HCT116 (cell line): Measurements from ENCODE around the gene S1PR1. TPM values are rescaled to one million over a fixed set of nuclear protein-coding genes. Genes with fewer than 3 reads are reported as not detected.

Experiments
- ATAC-seq: fragments of 200-7000 bp; cut with Tn5 transposase; 2 replicates; pipeline ENCODE4 v1.9.1; 2020; ENCODE audit warnings: mild to moderate bottlenecking, moderate library complexity
- BruUV-seq: library from RNA; stranded (reverse); fragments of 400-500 nt; replicated peaks from 2 replicates; lab custom pipeline; 2021; lab: Mats Ljungman, UMichigan
- CTCF ChIA-PET: fragments of 300-600 bp; sonication (Branson Sonifier 250); formaldehyde crosslinking; loops from one replicate; lab custom pipeline; 2021; ENCODE audit warnings: antibody characterized with exemption; lab: Charles Lee
- POLR2A ChIA-PET: fragments of 300-600, 350-600 bp; sonication (Branson Sonifier 250); formaldehyde crosslinking; loops from one replicate; lab custom pipeline; 2021; ENCODE audit warnings: antibody characterized with exemption; lab: Charles Lee
- RAD21 ChIA-PET, 2 experiments: fragments of 300-600 bp; sonication (Branson Sonifier 250); formaldehyde crosslinking; loops; one replicate each; lab custom pipeline; 2023; ENCODE audit warnings: low total read pairs in 2 of 2; ENCODE audit not compliant: uncharacterized antibody in 2 of 2, unreplicated experiment in 2 of 2, low non-redundant PET in 1 of 2; lab: Charles Lee
- DNase-seq: peaks from one replicate; pipeline ENCODE4 v3.0.0-alpha.2; 2010; ENCODE audit warnings: low read depth, low spot score
- H2AFZ ChIP-seq: fragments of 200-600 bp; shearing (Covaris generic), sonication (generic); 2 replicates; pipeline ENCODE4 v1.6.1; 2017; ENCODE audit warnings: low read depth, mixed run types, mixed read lengths, antibody characterized with exemption, low read length; ENCODE audit not compliant: poor library complexity, severe bottlenecking
- H3K27ac ChIP-seq: 2 replicates; pipeline ENCODE4 v1.5.1; 2012; ENCODE audit warnings: low read depth, low read length
- H3K27me3 ChIP-seq: fragments of 200-600 bp; sonication (generic); 2 replicates; pipeline ENCODE4 v1.6.1; 2016; ENCODE audit warnings: mixed run types, low read length, mixed read lengths; ENCODE audit not compliant: insufficient read depth
- H3K36me3 ChIP-seq, 2 experiments: fragments of 200-500 bp in 1 of 2; fragments of 200-600 bp in 1 of 2; sonication (Bioruptor generic) in 1 of 2; sonication (generic) in 1 of 2; 2 replicates each; pipeline versions ENCODE4 v1.5.1 to v1.6.1; 2014 to 2016; ENCODE audit warnings: low read length in 2 of 2, inconsistent platforms in 1 of 2, mixed read lengths in 1 of 2, mixed run types in 1 of 2; ENCODE audit not compliant: insufficient read depth in 2 of 2, control insufficient read depth in 1 of 2
- H3K4me1 ChIP-seq, 2 experiments: fragments of 200-600 bp in 1 of 2; sonication (generic) in 1 of 2; 2 replicates each; pipeline versions ENCODE4 v1.5.1 to v1.6.1; 2012 to 2017; ENCODE audit warnings: low read length in 2 of 2, inconsistent platforms in 1 of 2, mild to moderate bottlenecking in 1 of 2, mixed read lengths in 1 of 2, mixed run types in 1 of 2, moderate library complexity in 1 of 2; ENCODE audit not compliant: insufficient read depth in 2 of 2, control insufficient read depth in 1 of 2
- H3K4me2 ChIP-seq: fragments of 200-600 bp; sonication (generic); 2 replicates; pipeline ENCODE4 v1.6.1; 2017; ENCODE audit warnings: mixed run types, low read length, mixed read lengths
- H3K4me3 ChIP-seq, 2 experiments: fragments of 200-600 bp in 1 of 2; sonication (generic) in 1 of 2; replicated peaks in 1 of 2; 2 replicates each; pipeline ENCODE4 v1.5.1; 2011 to 2016; ENCODE audit warnings: low read length in 2 of 2, control low read depth in 1 of 2, low read depth in 1 of 2, mild to moderate bottlenecking in 1 of 2, mixed read lengths in 1 of 2, mixed run types in 1 of 2
- H3K79me2 ChIP-seq: fragments of 200-600 bp; sonication (generic); 2 replicates; pipeline ENCODE4 v1.6.1; 2017; ENCODE audit warnings: mild to moderate bottlenecking, mixed run types, low read length, moderate library complexity, mixed read lengths; ENCODE audit not compliant: insufficient read depth
- H3K9ac ChIP-seq: fragments of 200-600 bp; sonication (generic); 2 replicates; pipeline ENCODE4 v1.6.1; 2016; ENCODE audit warnings: low read length, mixed read lengths
- H3K9me2 ChIP-seq: fragments of 200-600 bp; sonication (generic), shearing (Covaris generic); 2 replicates; pipeline ENCODE4 v1.6.1; 2017; ENCODE audit warnings: mixed run types, mild to moderate bottlenecking, moderate library complexity; ENCODE audit not compliant: insufficient read depth
- H3K9me3 ChIP-seq, 2 experiments: fragments of 200-500 bp in 1 of 2; fragments of 200-600 bp in 1 of 2; sonication (Bioruptor generic) in 1 of 2; sonication (generic) in 1 of 2; 2 replicates each; pipeline ENCODE4 v1.6.1; 2014 to 2017; ENCODE audit warnings: low read length in 2 of 2, mixed read lengths in 2 of 2, inconsistent platforms in 1 of 2, low read depth in 1 of 2, mild to moderate bottlenecking in 1 of 2, mixed run types in 1 of 2, moderate library complexity in 1 of 2; ENCODE audit not compliant: control insufficient read depth in 1 of 2, insufficient read depth in 1 of 2
- H4K20me1 ChIP-seq: fragments of 200-600 bp; sonication (generic), shearing (Covaris generic); 2 replicates; pipeline ENCODE4 v1.6.1; 2017; ENCODE audit warnings: mixed run types, mild to moderate bottlenecking, moderate library complexity; ENCODE audit not compliant: insufficient read depth
- CBX3 ChIP-seq: IDR thresholded peaks from 2 replicates; pipeline ENCODE4 v1.6.1; 2012; ENCODE audit warnings: low read depth
- CEBPB ChIP-seq: IDR thresholded peaks from 2 replicates; pipeline ENCODE4 v1.6.1; 2012; ENCODE audit warnings: low read depth
- EGR1 ChIP-seq: IDR thresholded peaks from 2 replicates; pipeline ENCODE4 v1.6.1; 2012; ENCODE audit warnings: low read depth
- ELF1 ChIP-seq: IDR thresholded peaks from 2 replicates; pipeline ENCODE4 v1.6.1; 2012; ENCODE audit warnings: low read depth, borderline replicate concordance
- EZH2phosphoT487 ChIP-seq: fragments of 200-600 bp; IDR thresholded peaks from 2 replicates; pipeline ENCODE4 v1.6.1; 2018; ENCODE audit warnings: antibody characterized with exemption, borderline replicate concordance
- FOSL1 ChIP-seq: IDR thresholded peaks from 2 replicates; pipeline ENCODE4 v1.6.1; 2012; ENCODE audit warnings: low read depth
- JUND ChIP-seq: IDR thresholded peaks from 2 replicates; pipeline ENCODE4 v1.6.1; 2012
- POLR2AphosphoS5 ChIP-seq: IDR thresholded peaks from 2 replicates; pipeline ENCODE4 v1.6.1; 2011; ENCODE audit warnings: mild to moderate bottlenecking, low read depth, low read length, moderate library complexity
- SIN3A ChIP-seq: IDR thresholded peaks from 2 replicates; pipeline ENCODE4 v1.6.1; 2012; ENCODE audit warnings: low read depth
- SRF ChIP-seq: IDR thresholded peaks from 2 replicates; pipeline ENCODE4 v1.6.1; 2012; ENCODE audit warnings: low read depth
- YY1 ChIP-seq: IDR thresholded peaks from 2 replicates; pipeline ENCODE4 v1.6.1; 2011; ENCODE audit warnings: low read length, low read depth, moderate library complexity, mild to moderate bottlenecking; ENCODE audit not compliant: insufficient replicate concordance; ENCODE audit errors: extremely low read depth
- ZNF274 ChIP-seq: fragments of 200-500 bp; sonication (Bioruptor generic); IDR thresholded peaks from 2 replicates; pipeline ENCODE4 v1.6.1; 2014; ENCODE audit warnings: mild to moderate bottlenecking, low read depth, low read length, inconsistent platforms
- intact Hi-C: fragments of 100-400 bp; cut with micrococcal nuclease; formaldehyde crosslinking; loops from 2 replicates; pipeline ENCODE4 v1.10.0; 2022
- total RNA-seq: library from RNA; stranded (reverse); gene quantifications from one replicate; pipeline ENCODE4 v1.2.1, GENCODE V29; 2021; ENCODE audit not compliant: unreplicated experiment
- TF ChIP-seq, protein P1 (sequence below): IDR thresholded peaks from 2 replicates; pipeline ENCODE4 v1.6.1; 2012

Gene S1PR1
- total RNA-seq, 1 experiment from 2014 or later: 0.61 TPM

DNA sequence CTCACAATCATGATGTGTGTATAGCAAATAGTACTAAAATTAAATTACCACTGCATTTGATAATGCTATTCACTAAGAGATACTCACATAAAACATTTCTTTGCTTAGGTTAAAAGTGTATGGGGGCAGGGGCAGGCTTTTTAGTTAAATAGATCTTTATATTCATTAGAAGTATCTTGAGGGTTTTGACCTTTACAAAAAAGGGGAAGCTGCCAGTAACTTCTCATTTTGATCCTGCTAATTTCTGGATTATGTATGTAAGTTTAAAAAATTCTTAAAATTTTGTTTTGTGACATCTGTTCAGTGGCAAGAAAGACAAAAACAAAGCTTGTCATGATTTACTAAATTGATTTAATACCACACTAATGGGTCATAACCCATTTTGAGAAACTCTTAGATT, 45.8 kb upstream of the S1PR1 start:
- H3K9me3 ChIP-seq: no peaks in the 10 kb centered on the region
- no peaks in the 10 kb centered on the region for H3K36me3 ChIP-seq
- H3K9ac ChIP-seq: no peak overlapping the region
- no peaks in the 10 kb centered on the region for H3K79me2 ChIP-seq
- no TSS peak for BruUV-seq
- RAD21 ChIA-PET: no interaction called here
- no peak overlapping the region for H3K27ac ChIP-seq
- no peak overlapping the region for H3K4me3 ChIP-seq
- no peak overlapping the region for H2AFZ ChIP-seq
- CTCF ChIA-PET: no interaction called here
- POLR2A ChIA-PET: no interaction called here
- ATAC-seq: no peak
- H3K27me3 ChIP-seq: no peaks in the 10 kb centered on the region
- no peak overlapping the region for H3K4me2 ChIP-seq
- TF ChIP-seq ELF1: no peak
- no peak for TF ChIP-seq CEBPB
- no peak for TF ChIP-seq FOSL1
- TF ChIP-seq EZH2phosphoT487: no peak
- no peak for TF ChIP-seq SIN3A
- no peak for TF ChIP-seq POLR2AphosphoS5
- no peak for TF ChIP-seq SRF
- no peak for TF ChIP-seq JUND
- TF ChIP-seq EGR1: no peak
- no peak for TF ChIP-seq YY1
- TF ChIP-seq, protein P1, sequence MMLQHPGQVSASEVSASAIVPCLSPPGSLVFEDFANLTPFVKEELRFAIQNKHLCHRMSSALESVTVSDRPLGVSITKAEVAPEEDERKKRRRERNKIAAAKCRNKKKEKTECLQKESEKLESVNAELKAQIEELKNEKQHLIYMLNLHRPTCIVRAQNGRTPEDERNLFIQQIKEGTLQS: no peak
- no peak for TF ChIP-seq CBX3
- no peak for TF ChIP-seq ZNF274
- no peaks in the 10 kb centered on the region for H4K20me1 ChIP-seq
- no peaks in the 10 kb centered on the region for H3K9me2 ChIP-seq
- intact Hi-C loops: no loop called here
- no peak for DNase-seq
- H3K4me1 ChIP-seq: peaks cover 0 to 3% of the 10 kb centered on the region in 2 experiments; a peak in 1 of 4 replicates

DNA sequence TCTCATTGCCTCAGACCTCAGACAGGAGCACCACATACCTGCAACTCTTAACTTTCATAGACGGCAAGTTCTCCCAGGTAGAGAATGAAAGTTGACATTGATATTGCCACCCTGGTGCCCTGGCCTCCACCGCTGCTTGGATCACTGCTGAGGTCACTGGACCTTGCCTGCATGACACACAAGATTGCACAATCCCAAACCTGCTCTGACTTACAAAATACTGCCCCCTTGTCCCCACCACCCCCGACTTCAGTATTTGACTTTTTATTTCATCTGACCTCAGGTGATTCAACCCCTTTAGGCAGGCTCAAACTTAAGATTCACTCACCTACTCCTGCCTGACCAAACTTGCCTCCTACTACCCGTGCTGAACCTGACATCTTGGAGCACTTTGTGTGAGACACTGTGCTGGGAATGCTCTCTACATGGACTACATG, 43.1 kb upstream of the S1PR1 start:
- TF ChIP-seq SIN3A (no peak), ELF1 (no peak), SRF (no peak), JUND (no peak), CEBPB (peak; percentile 52; the same call in 1 of the 2 replicates)
- H3K4me3 ChIP-seq: no peak overlapping the region
- no peak for ATAC-seq
- H3K4me1 ChIP-seq: no peaks in the 10 kb centered on the region
- no peak for DNase-seq
- BruUV-seq: no TSS peak
- RAD21 ChIA-PET: no interaction called here
- CTCF ChIA-PET: no interaction called here
- H3K79me2 ChIP-seq: no peaks in the 10 kb centered on the region
- no peak overlapping the region for H3K27ac ChIP-seq
- no peaks in the 10 kb centered on the region for H4K20me1 ChIP-seq
- intact Hi-C loops: no loop called here
- H3K9me2 ChIP-seq: no peaks in the 10 kb centered on the region
- H3K27me3 ChIP-seq: no peaks in the 10 kb centered on the region
- POLR2A ChIA-PET: interaction anchor here (1.1 kb wide), 1 partner anchor 9 kb away, joined by 3 read pairs; no protein-coding TSS in a partner anchor
- no peaks in the 10 kb centered on the region for H3K9me3 ChIP-seq
- H3K9ac ChIP-seq: no peak overlapping the region
- no peak overlapping the region for H3K4me2 ChIP-seq
- no peaks in the 10 kb centered on the region for H3K36me3 ChIP-seq
- no peak overlapping the region for H2AFZ ChIP-seq
